Mesenchymal stem cell (in vitro differentiated cells and primary cell): ENCODE measurements around the gene CES4A.

Source experiments
- DNase-seq: peaks from one replicate; pipeline ENCODE4 v3.0.0-alpha.2; 2013
- H2AFZ ChIP-seq: one replicate; pipeline ENCODE4 v1.6.1; 2013; ENCODE audit warnings: low read depth, mild to moderate bottlenecking, control low read depth, inconsistent platforms, low read length, moderate library complexity
- H2AK5ac ChIP-seq: 2 replicates; pipeline ENCODE4 v1.6.1; 2013; ENCODE audit warnings: low read length, moderate library complexity, mild to moderate bottlenecking, inconsistent platforms; ENCODE audit not compliant: severe bottlenecking
- H2BK120ac ChIP-seq: one replicate; pipeline ENCODE4 v1.6.1; 2013; ENCODE audit warnings: low read depth, mild to moderate bottlenecking, inconsistent platforms, low read length, moderate library complexity
- H2BK12ac ChIP-seq, 2 experiments: one replicate each; pipeline ENCODE4 v1.6.1; 2013; ENCODE audit warnings: inconsistent platforms in 2 of 2, low read length in 2 of 2, mild to moderate bottlenecking in 2 of 2, moderate library complexity in 2 of 2, control low read depth in 1 of 2
- H2BK15ac ChIP-seq: one replicate; pipeline ENCODE4 v1.6.1; 2013; ENCODE audit warnings: mild to moderate bottlenecking, low read depth, inconsistent platforms; ENCODE audit not compliant: poor library complexity, severe bottlenecking
- H2BK5ac ChIP-seq: 2 replicates; pipeline ENCODE4 v1.6.1; 2013; ENCODE audit warnings: low read depth, mild to moderate bottlenecking, low read length, control low read depth, inconsistent platforms; ENCODE audit not compliant: poor library complexity, severe bottlenecking
- H3K14ac ChIP-seq, 2 experiments: one replicate each; pipeline ENCODE4 v1.6.1; 2013; ENCODE audit warnings: inconsistent platforms in 2 of 2, low read length in 2 of 2, control low read depth in 1 of 2, mild to moderate bottlenecking in 1 of 2, moderate library complexity in 1 of 2
- H3K18ac ChIP-seq, 2 experiments: one replicate each; pipeline ENCODE4 v1.6.1; 2013; ENCODE audit warnings: inconsistent platforms in 2 of 2, low read length in 2 of 2, control low read depth in 1 of 2, low read depth in 1 of 2, mild to moderate bottlenecking in 1 of 2
- H3K23ac ChIP-seq, 2 experiments: one replicate each; pipeline ENCODE4 v1.6.1; 2013; ENCODE audit warnings: inconsistent platforms in 2 of 2, low read length in 2 of 2, mild to moderate bottlenecking in 2 of 2, moderate library complexity in 2 of 2, control low read depth in 1 of 2
- H3K27ac ChIP-seq: 2 replicates; pipeline ENCODE4 v1.5.1; 2013; ENCODE audit warnings: mild to moderate bottlenecking, moderate library complexity, low read length, control low read depth, inconsistent platforms; ENCODE audit not compliant: poor library complexity, severe bottlenecking
- H3K27me3 ChIP-seq, 2 experiments: 2 replicates each; pipeline versions ENCODE4 v1.6.1 to v1.7.0; 2013; ENCODE audit warnings: low read length in 2 of 2, mild to moderate bottlenecking in 2 of 2, moderate library complexity in 2 of 2, control low read depth in 1 of 2, inconsistent platforms in 1 of 2; ENCODE audit not compliant: control insufficient read depth in 1 of 2, insufficient read depth in 1 of 2
- H3K36me3 ChIP-seq, 2 experiments: 2 replicates each; pipeline versions ENCODE4 v1.6.1 to v1.7.0; 2013; ENCODE audit warnings: low read length in 2 of 2, control low read depth in 1 of 2, inconsistent platforms in 1 of 2, low read depth in 1 of 2, mild to moderate bottlenecking in 1 of 2; ENCODE audit not compliant: insufficient read depth in 2 of 2, control insufficient read depth in 1 of 2
- H3K4ac ChIP-seq, 2 experiments: one replicate each; pipeline ENCODE4 v1.6.1; 2013; ENCODE audit warnings: inconsistent platforms in 2 of 2, low read length in 2 of 2, mild to moderate bottlenecking in 2 of 2, moderate library complexity in 2 of 2, control low read depth in 1 of 2, low read depth in 1 of 2
- H3K4me1 ChIP-seq: 2 replicates; pipeline ENCODE4 v1.6.1; 2013; ENCODE audit warnings: low read depth, low read length, control low read depth; ENCODE audit not compliant: control insufficient read depth, insufficient read depth
- H3K4me2 ChIP-seq: 2 replicates; pipeline ENCODE4 v1.6.1; 2013; ENCODE audit warnings: low read length, mild to moderate bottlenecking, inconsistent platforms; ENCODE audit not compliant: poor library complexity, severe bottlenecking
- H3K4me3 ChIP-seq, 2 experiments: 2 replicates each; pipeline versions ENCODE4 v1.5.1 to v1.7.0; 2013; ENCODE audit warnings: low read length in 2 of 2, mild to moderate bottlenecking in 2 of 2, control low read depth in 1 of 2, low read depth in 1 of 2; ENCODE audit not compliant: insufficient read depth in 1 of 2
- H3K79me1 ChIP-seq: replicated peaks from 2 replicates; pipeline ENCODE4 v1.6.1; 2013; ENCODE audit warnings: mild to moderate bottlenecking, control low read depth, low read length, inconsistent platforms; ENCODE audit not compliant: poor library complexity, severe bottlenecking
- H3K9ac ChIP-seq: 2 replicates; pipeline ENCODE4 v1.7.0; 2013; ENCODE audit warnings: mild to moderate bottlenecking, low read length, moderate library complexity
- H3K9me3 ChIP-seq: 2 replicates; pipeline ENCODE4 v1.7.0; 2013; ENCODE audit warnings: mild to moderate bottlenecking, low read length; ENCODE audit not compliant: control insufficient read depth
- H4K8ac ChIP-seq: one replicate; pipeline ENCODE4 v1.6.1; 2013; ENCODE audit warnings: inconsistent platforms, mild to moderate bottlenecking, low read length, moderate library complexity
- H4K91ac ChIP-seq: one replicate; pipeline ENCODE4 v1.6.1; 2013; ENCODE audit warnings: mild to moderate bottlenecking, low read length, inconsistent platforms
- WGBS: methylation state at CpG from one replicate; pipeline ENCODE4 v1.1.7; 2013; ENCODE audit warnings: mixed read lengths; 5-methylcytosine and 5-hydroxymethylcytosine counted together

CES4A gene

GRCh38 chr16:67026570-67026969 lies 38.2 kb downstream of the CES4A start:
- Histone ChIP-seq H2BK15ac (no peak overlapping the region), H2BK12ac (no peak overlapping the region), H3K36me3 (peaks cover 2 to 5% of the 10 kb centered on the region in 2 experiments), H4K91ac (no peak overlapping the region), H2BK120ac (no peak overlapping the region), H2AFZ (no peak overlapping the region), H3K4me2 (no peak overlapping the region), H3K4me1 (peaks cover 4% of the 10 kb centered on the region), H3K4me3 (no peak overlapping the region), H3K27me3 (no peaks in the 10 kb centered on the region), H2BK5ac (no peak overlapping the region), H3K4ac (no peak overlapping the region), H3K9ac (no peak overlapping the region), H3K27ac (no peak overlapping the region), H3K9me3 (no peaks in the 10 kb centered on the region), H2AK5ac (no peak overlapping the region), H3K18ac (no peak overlapping the region), H4K8ac (no peak overlapping the region), H3K23ac (no peak overlapping the region), H3K14ac (no peak overlapping the region), H3K79me1 (peaks cover 2% of the 10 kb centered on the region)
- no peak for DNase-seq
- 97% methylated on average over 4 of the region's 4 CpGs for WGBS

- Histone ChIP-seq H3K36me3 (peaks cover 4 to 9% of the 10 kb centered on the region in 2 experiments), H3K4me3 (peak overlapping the region in 1 of 2 experiments; percentile 27), H3K14ac (no peak overlapping the region), H3K9ac (no peak overlapping the region), H2AK5ac (no peak overlapping the region), H2BK12ac (peak overlapping the region in 1 of 2 experiments; percentile 42), H3K4me1 (peaks cover 5% of the 10 kb centered on the region), H3K23ac (no peak overlapping the region), H2BK5ac (no peak overlapping the region), H2AFZ (no peak overlapping the region), H3K18ac (no peak overlapping the region), H4K91ac (peak overlapping the region; percentile 81), H2BK15ac (no peak overlapping the region), H3K4ac (no peak overlapping the region), H2BK120ac (no peak overlapping the region), H3K27ac (no peak overlapping the region), H4K8ac (no peak overlapping the region), H3K9me3 (no peaks in the 10 kb centered on the region), H3K27me3 (no peaks in the 10 kb centered on the region), H3K4me2 (no peak overlapping the region), H3K79me1 (peaks cover 2% of the 10 kb centered on the region)
- DNase-seq: no peak
- 96% methylated on average over 6 of the region's 6 CpGs for WGBS
Observed at GRCh38 chr16:67027046-67027445, 38.7 kb downstream of the CES4A start.

GRCh38 chr16:67028167-67028695 lies 39.8 kb downstream of the CES4A start:
- Histone ChIP-seq H3K4me3 (peak overlapping the region; percentile 47 to 92), H2AK5ac (no peak overlapping the region), H3K23ac (no peak overlapping the region), H3K9ac (peak overlapping the region; percentile 98), H3K18ac (peak overlapping the region; percentile 60 to 95), H3K4me2 (peak overlapping the region; percentile 48), H3K4me1 (peaks cover 5% of the 10 kb centered on the region), H2AFZ (peak overlapping the region; percentile 60), H4K91ac (peak overlapping the region; percentile 8), H2BK12ac (no peak overlapping the region), H3K79me1 (peaks cover 2% of the 10 kb centered on the region), H2BK15ac (no peak overlapping the region), H3K27me3 (no peaks in the 10 kb centered on the region), H2BK120ac (no peak overlapping the region), H3K9me3 (no peaks in the 10 kb centered on the region), H4K8ac (peak overlapping the region; percentile 67), H2BK5ac (no peak overlapping the region), H3K36me3 (peaks cover 4 to 16% of the 10 kb centered on the region in 2 experiments), H3K14ac (peak overlapping the region in 1 of 2 experiments; percentile 19), H3K4ac (peak overlapping the region; percentile 3 to 81), H3K27ac (peak overlapping the region; percentile 77)
- WGBS: 39% methylated on average over 7 of the region's 10 CpGs
- DNase-seq: no peak

- no peaks in the 10 kb centered on the region for H3K27me3 ChIP-seq
- peak within 1 kb of the TSS; percentile 85 for H2AFZ ChIP-seq
- no peaks in the 10 kb centered on the region for H3K9me3 ChIP-seq
- H3K4me3 ChIP-seq: peak within 1 kb of the TSS; percentile 89 to 92
- H3K4me2 ChIP-seq: peak within 1 kb of the TSS; percentile 80
- H3K36me3 ChIP-seq: peaks cover 4 to 16% of the 10 kb centered on the region in 2 experiments
- peak within 1 kb of the TSS; percentile 77 for H3K27ac ChIP-seq
- H3K18ac ChIP-seq: peak within 1 kb of the TSS; percentile 90 to 95
- peak within 1 kb of the TSS; percentile 83 to 99 for H3K23ac ChIP-seq
- H4K8ac ChIP-seq: peak within 1 kb of the TSS; percentile 67
- H2BK15ac ChIP-seq: peak within 1 kb of the TSS; percentile 78
- H4K91ac ChIP-seq: peak within 1 kb of the TSS; percentile 86
- peak within 1 kb of the TSS; percentile 66 for H2BK120ac ChIP-seq
- peak within 1 kb of the TSS; percentile 98 for H3K9ac ChIP-seq
- peak within 1 kb of the TSS; percentile 40 to 81 for H3K14ac ChIP-seq
- H3K79me1 ChIP-seq: peaks cover 2% of the 10 kb centered on the region
- H2AK5ac ChIP-seq: no peak within 1 kb of the TSS
- peak; percentile 92 for DNase-seq
- peak within 1 kb of the TSS; percentile 93 to 94 for H3K4ac ChIP-seq
- H2BK5ac ChIP-seq: peak within 1 kb of the TSS; percentile 84
- peaks cover 5% of the 10 kb centered on the region for H3K4me1 ChIP-seq
- WGBS: 2% methylated on average over 16 of the region's 69 CpGs
- H2BK12ac ChIP-seq: no peak within 1 kb of the TSS
Observed at GRCh38 chr16:67028696-67029253, 40.4 kb downstream of the CES4A start, which contains the start of gene CBFB. TSS of gene CBFB (plus strand) at chr16:67029149. CDS start at chr16:67029408, 259 bp downstream.
